Measurements from ENCODE around the gene TUT1. TPM values are rescaled to one million over a fixed set of nuclear protein-coding genes. Genes with fewer than 3 reads are reported as not detected.

The TUT1 gene
- total RNA-seq (1 to 10 TPM; 5.4 to 7.1 (median 6.2) TPM), polyA plus RNA-seq (10 to 100 TPM in 1 of 3 donors, 1 to 10 TPM in 2; 5.3 to 16.8 (median 6.0) TPM)

- H3K27me3 ChIP-seq: no peaks in the 10 kb centered on the region
- peaks cover 0 to 33% (median 28%) of the 10 kb centered on the region in 4 donors for H3K4me1 ChIP-seq
- H3K4me3 ChIP-seq: peak within 1 kb of the TSS; percentile 57 to 83 (median 71)
- WGBS, 2 donors: 0% methylated on average over 58 of the region's 58 CpGs
- H3K9me3 ChIP-seq: no peaks in the 10 kb centered on the region
- peak within 1 kb of the TSS; percentile 91 to 97 (median 97) for H3K27ac ChIP-seq
- H3K36me3 ChIP-seq: peaks cover 16 to 56% (median 42%) of the 10 kb centered on the region in 4 donors
- intact Hi-C loops (cut with DNase I): loop anchor here (2.0 kb wide), 1 partner anchor 17 kb away; no protein-coding TSS in a partner anchor
- DNase-seq: peak; percentile 99
- peak in 1 of 4 donors; percentile 61 for TF ChIP-seq EP300 (IDR thresholded peaks at IDR 0.05)
- TF ChIP-seq CTCF (IDR thresholded peaks at IDR 0.05): no peak
- TF ChIP-seq POLR2AphosphoS5 (IDR thresholded peaks at IDR 0.05): peak; percentile 94 to 98 (median 96)
- peak; percentile 79 to 80 for TF ChIP-seq POLR2A (IDR thresholded peaks at IDR 0.05)
Observed at GRCh38 chr11:62591448-62592145, at the start of gene TUT1. TSS of gene TUT1 (minus strand) at chr11:62591523. CDS start at chr11:62591485, 38 bp downstream.

GRCh38 chr11:62632492-62632891 lies 41.2 kb upstream of the TUT1 start:
- WGBS, 2 donors: 63 to 85% methylated on average over 6 of the region's 6 CpGs
- H3K36me3 ChIP-seq: peaks cover 50 to 100% (median 85%) of the 10 kb centered on the region in 4 donors
- no peaks in the 10 kb centered on the region for H3K9me3 ChIP-seq
- TF ChIP-seq POLR2A (IDR thresholded peaks at IDR 0.05): no peak
- no peak for TF ChIP-seq EP300 (IDR thresholded peaks at IDR 0.05)
- TF ChIP-seq POLR2AphosphoS5 (IDR thresholded peaks at IDR 0.05): no peak
- TF ChIP-seq CTCF (IDR thresholded peaks at IDR 0.05): no peak
- DNase-seq: no peak
- H3K27me3 ChIP-seq: no peaks in the 10 kb centered on the region
- peak overlapping the region in 2 of 4 donors; percentile 10 to 30 for H3K27ac ChIP-seq
- no peak overlapping the region for H3K4me3 ChIP-seq
- H3K4me1 ChIP-seq: peaks cover 0 to 8% (median 0%) of the 10 kb centered on the region in 4 donors
- intact Hi-C loops (cut with DNase I): no loop called here

GRCh38 chr11:62627713-62628112 lies 36.4 kb upstream of the TUT1 start:
- intact Hi-C loops (cut with DNase I): no loop called here
- no peak for DNase-seq

GRCh38 chr11:62622476-62623089 lies 31.3 kb upstream of the TUT1 start:
- H3K27me3 ChIP-seq: no peaks in the 10 kb centered on the region
- TF ChIP-seq CTCF (IDR thresholded peaks at IDR 0.05): no peak
- no peak for TF ChIP-seq POLR2A (IDR thresholded peaks at IDR 0.05)
- no peak for TF ChIP-seq EP300 (IDR thresholded peaks at IDR 0.05)
- TF ChIP-seq POLR2AphosphoS5 (IDR thresholded peaks at IDR 0.05): no peak
- intact Hi-C loops (cut with DNase I): loop anchor here (2.0 to 5.0 kb wide), 2 partner anchors 24 to 105 kb away; partner anchors contain the start of genes GANAB, HNRNPUL2 and TTC9C
- H3K9me3 ChIP-seq: no peaks in the 10 kb centered on the region
- peaks cover 19 to 40% (median 25%) of the 10 kb centered on the region in 4 donors for H3K36me3 ChIP-seq
- H3K4me1 ChIP-seq: peaks cover 0 to 23% (median 19%) of the 10 kb centered on the region in 4 donors
- 91 to 93% methylated on average over 7 of the region's 7 CpGs for WGBS, 2 donors
- DNase-seq: no peak
- H3K27ac ChIP-seq: peak overlapping the region; percentile 84 to 93 (median 90)
- peak overlapping the region in 3 of 4 donors; percentile 60 to 87 (median 70) for H3K4me3 ChIP-seq

More at GRCh38 chr11:62627713-62628112, 36.4 kb upstream of the TUT1 start:
- Histone ChIP-seq H3K4me1 (peaks cover 0 to 7% (median 0%) of the 10 kb centered on the region in 4 donors), H3K27ac (no peak overlapping the region), H3K9me3 (no peaks in the 10 kb centered on the region), H3K36me3 (peaks cover 48 to 81% (median 67%) of the 10 kb centered on the region in 4 donors), H3K27me3 (no peaks in the 10 kb centered on the region), H3K4me3 (no peak overlapping the region)
- WGBS, 2 donors: 85 to 89% methylated on average over 3 of the region's 3 CpGs
- TF ChIP-seq POLR2A (IDR thresholded peaks at IDR 0.05) (no peak), CTCF (IDR thresholded peaks at IDR 0.05) (no peak), EP300 (IDR thresholded peaks at IDR 0.05) (no peak), POLR2AphosphoS5 (IDR thresholded peaks at IDR 0.05) (no peak)
